Neural cell (in vitro differentiated cells): Measurements from ENCODE around the gene ATP6V1E1. TPM values are rescaled to one million over a fixed set of nuclear protein-coding genes. Genes with fewer than 3 reads are reported as not detected.

Experiments used
- H2AFZ ChIP-seq: fragments of 200-600, 300-800 bp; sonication (generic), shearing (Covaris generic); 2 replicates; pipeline ENCODE4 v1.6.0; 2014; ENCODE audit warnings: low read depth, mild to moderate bottlenecking, antibody characterized with exemption, low read length, moderate library complexity
- H3F3A ChIP-seq: fragments of 200-600 bp; shearing (Covaris generic); 2 replicates; pipeline ENCODE4 v1.6.1; 2016; ENCODE audit warnings: mild to moderate bottlenecking, moderate library complexity, mixed read lengths, antibody characterized with exemption, low read length; ENCODE audit not compliant: insufficient read depth, poor library complexity, severe bottlenecking
- H3K27ac ChIP-seq: fragments of 200-600, 300-800 bp; sonication (generic), shearing (Covaris generic); 2 replicates; pipeline ENCODE4 v1.5.1; 2014; ENCODE audit warnings: mild to moderate bottlenecking, low read length, moderate library complexity
- H3K27me3 ChIP-seq: fragments of 300-800, 200-600 bp; sonication (generic), shearing (Covaris generic); 2 replicates; pipeline ENCODE4 v1.6.0; 2014; ENCODE audit warnings: mild to moderate bottlenecking, low read depth, low read length, moderate library complexity; ENCODE audit not compliant: insufficient read depth
- H3K36me3 ChIP-seq: fragments of 300-800, 200-600 bp; sonication (generic), shearing (Covaris generic); 2 replicates; pipeline ENCODE4 v1.5.1; 2014; ENCODE audit warnings: mild to moderate bottlenecking, antibody characterized with exemption, low read length, moderate library complexity; ENCODE audit not compliant: insufficient read depth
- H3K4me2 ChIP-seq: fragments of 300-800, 200-600 bp; sonication (generic), shearing (Covaris generic); 2 replicates; pipeline ENCODE4 v1.6.0; 2014; ENCODE audit warnings: mild to moderate bottlenecking, low read length
- H3K4me3 ChIP-seq: fragments of 300-800, 200-600 bp; sonication (generic), shearing (Covaris generic); 2 replicates; pipeline ENCODE4 v1.5.1; 2014; ENCODE audit warnings: mild to moderate bottlenecking, low read length, moderate library complexity
- H3K79me2 ChIP-seq: fragments of 200-600 bp; shearing (Covaris generic); replicated peaks from 2 replicates; pipeline ENCODE4 v1.6.0; 2014; ENCODE audit warnings: mild to moderate bottlenecking, low read length, moderate library complexity; ENCODE audit not compliant: insufficient read depth
- H3K9ac ChIP-seq: fragments of 300-800, 200-600 bp; sonication (generic), shearing (Covaris generic); 2 replicates; pipeline ENCODE4 v1.6.1; 2016; ENCODE audit warnings: mild to moderate bottlenecking, low read length, mixed read lengths
- H3K9me2 ChIP-seq: fragments of 200-600 bp; shearing (Covaris generic); 2 replicates; pipeline ENCODE4 v1.6.1; 2016; ENCODE audit warnings: mild to moderate bottlenecking, low read length, mixed read lengths; ENCODE audit not compliant: insufficient read depth
- H3K9me3 ChIP-seq: fragments of 200-600, 300-800 bp; sonication (generic), shearing (Covaris generic); 2 replicates; pipeline ENCODE4 v1.6.1; 2016; ENCODE audit warnings: mild to moderate bottlenecking, mixed run types, low read length, moderate library complexity, mixed read lengths
- H4K20me1 ChIP-seq: fragments of 200-600 bp; shearing (Covaris generic); 2 replicates; pipeline ENCODE4 v1.6.1; 2016; ENCODE audit warnings: mild to moderate bottlenecking, mixed run types; ENCODE audit not compliant: insufficient read depth
- CTCF ChIP-seq: fragments of 450-650 bp; IDR thresholded peaks from 2 replicates; pipeline ENCODE4 v1.5.1; 2014; ENCODE audit warnings: antibody characterized with exemption, mild to moderate bottlenecking, moderate library complexity; ENCODE audit not compliant: poor library complexity, severe bottlenecking
- EP300 ChIP-seq: fragments of 450-650 bp; conservative IDR thresholded peaks from 2 replicates; pipeline ENCODE4 v1.6.1; 2014; ENCODE audit warnings: antibody characterized with exemption, mild to moderate bottlenecking, moderate library complexity; ENCODE audit not compliant: poor library complexity, severe bottlenecking
- EZH2 ChIP-seq: fragments of 200-600, 300-800 bp; shearing (Covaris generic), sonication (generic); IDR thresholded peaks from 2 replicates; pipeline ENCODE4 v1.6.1; 2014; ENCODE audit warnings: antibody characterized with exemption, low read length, borderline replicate concordance, mild to moderate bottlenecking; ENCODE audit not compliant: insufficient read depth, poor library complexity, severe bottlenecking
- MXI1 ChIP-seq: fragments of 450-650 bp; conservative IDR thresholded peaks from 2 replicates; pipeline ENCODE4 v1.6.1; 2014; ENCODE audit warnings: antibody characterized with exemption, mild to moderate bottlenecking; ENCODE audit not compliant: poor library complexity, severe bottlenecking
- POLR2AphosphoS5 ChIP-seq: IDR thresholded peaks from 2 replicates; pipeline ENCODE4 v1.6.1; 2012
- RAD21 ChIP-seq: fragments of 450-650 bp; conservative IDR thresholded peaks from 2 replicates; pipeline ENCODE4 v1.6.1; 2014; ENCODE audit warnings: antibody characterized with exemption, mild to moderate bottlenecking, moderate library complexity
- REST ChIP-seq: IDR thresholded peaks from 2 replicates; pipeline ENCODE4 v1.6.1; 2012; ENCODE audit warnings: borderline replicate concordance
- SMC3 ChIP-seq: fragments of 450-650 bp; conservative IDR thresholded peaks from 2 replicates; pipeline ENCODE4 v1.6.1; 2014; ENCODE audit warnings: antibody characterized with exemption, mild to moderate bottlenecking, moderate library complexity; ENCODE audit not compliant: poor library complexity
- TAF1 ChIP-seq: IDR thresholded peaks from 2 replicates; pipeline ENCODE4 v1.6.1; 2012; ENCODE audit warnings: low read depth
- polyA minus RNA-seq: library from RNA; depleted of rRNA, polyadenylated mRNA; stranded (reverse); fragments of >200 nt; gene quantifications from 2 replicates; pipeline ENCODE4 v1.2.3, GENCODE V29; 2014
- polyA plus RNA-seq: library from polyadenylated mRNA; depleted of rRNA; stranded (reverse); fragments of >200 nt; gene quantifications from 2 replicates; pipeline ENCODE4 v1.2.3, GENCODE V29; 2014

ATP6V1E1 gene
- 180 and 224 TPM in 2 replicates for polyA plus RNA-seq
- polyA minus RNA-seq = 115 and 137 TPM in 2 replicates

GRCh38 chr22:17628406-17629172, at the start of gene ATP6V1E1:
TSS of gene ATP6V1E1 (minus strand) at chr22:17628749. CDS start at chr22:17628635, 114 bp downstream.
- Histone ChIP-seq H4K20me1 (no peaks in the 10 kb centered on the region), H3K9me2 (no peaks in the 10 kb centered on the region), H3K9ac (peak within 1 kb of the TSS; percentile 94), H3K79me2 (peaks cover 31% of the 10 kb centered on the region), H3K9me3 (no peaks in the 10 kb centered on the region), H3K4me2 (peak within 1 kb of the TSS; percentile 76), H3K4me3 (peak within 1 kb of the TSS; percentile 83), H3F3A (peaks cover 3% of the 10 kb centered on the region), H3K36me3 (no peaks in the 10 kb centered on the region), H3K27me3 (no peaks in the 10 kb centered on the region), H2AFZ (peak within 1 kb of the TSS; percentile 80), H3K27ac (peak within 1 kb of the TSS; percentile 88)
- no peak for TF ChIP-seq SMC3
- TF ChIP-seq RAD21 = no peak
- TF ChIP-seq TAF1 = no peak
- peak; percentile 13 for TF ChIP-seq EP300
- TF ChIP-seq CTCF = no peak
- peak; percentile 92 for TF ChIP-seq POLR2AphosphoS5
- TF ChIP-seq REST = peak; percentile 55
- TF ChIP-seq EZH2 = no peak
- peak; percentile 75 for TF ChIP-seq MXI1

- no peaks in the 10 kb centered on the region for H3K9me3 ChIP-seq
- no peaks in the 10 kb centered on the region for H3K36me3 ChIP-seq
- H2AFZ ChIP-seq = no peak overlapping the region
- H3K27me3 ChIP-seq = no peaks in the 10 kb centered on the region
- TF ChIP-seq SMC3 (no peak), POLR2AphosphoS5 (peak; percentile 39), EP300 (peak; percentile 4)
- H3K4me3 ChIP-seq = no peak overlapping the region
- no peak overlapping the region for H3K9ac ChIP-seq
- H3K9me2 ChIP-seq = no peaks in the 10 kb centered on the region
- peak overlapping the region; percentile 32 for H3K27ac ChIP-seq
- H3F3A ChIP-seq = no peaks in the 10 kb centered on the region
- no peaks in the 10 kb centered on the region for H4K20me1 ChIP-seq
- no peak overlapping the region for H3K4me2 ChIP-seq
- H3K79me2 ChIP-seq = no peaks in the 10 kb centered on the region
Measured at GRCh38 chr22:17675584-17675983, 47.0 kb upstream of the ATP6V1E1 start.
